ENCODE data around the gene PFKFB1. TPM values are rescaled to one million over a fixed set of nuclear protein-coding genes. Genes with fewer than 3 reads are reported as not detected.

PFKFB1 gene
- total RNA-seq, 1 experiment from 2014 or later = 0.36 TPM

- Histone ChIP-seq H3K27ac (ENCODE audit: low read length) (no peak overlapping the region), H3K27me3 (ENCODE audit: control insufficient read depth, insufficient read depth, low read length) (no peaks in the 10 kb centered on the region), H3K9me3 (ENCODE audit: control insufficient read depth, insufficient read depth, low read depth, low read length) (no peaks in the 10 kb centered on the region), H3K4me3 (ENCODE audit: low read depth in 2 of 2, low read length in 2 of 2) (no peak overlapping the region), H3K36me3 (ENCODE audit: control insufficient read depth, insufficient read depth, low read length) (no peaks in the 10 kb centered on the region), H3K4me1 (ENCODE audit: control insufficient read depth, insufficient read depth, low read length) (no peaks in the 10 kb centered on the region)
- BruUV-seq (replicated peaks) = no TSS peak
- CTCF ChIA-PET = no interaction called here
- DNase-seq (ENCODE audit: low read depth, low spot score) = no peak
- ATAC-seq = no peak
- TF ChIP-seq REST (IDR thresholded peaks at IDR 0.05; ENCODE audit: insufficient read depth in 1 of 2, low read depth in 2 of 2, low read length in 1 of 2) (no peak), TCF7L2 (IDR thresholded peaks at IDR 0.05; ENCODE audit: low read depth, low read length) (no peak), POLR2AphosphoS5 (IDR thresholded peaks at IDR 0.05; ENCODE audit: low read depth, low read length) (no peak), CTCF (IDR thresholded peaks at IDR 0.05) (no peak), SIN3A (IDR thresholded peaks at IDR 0.05; ENCODE audit: borderline replicate concordance, insufficient read depth, low read depth, low read length) (no peak)
- intact Hi-C loops (cut with micrococcal nuclease; ENCODE audit: unreplicated experiment) (no loop called here), in situ Hi-C loops (cut with HindIII; ENCODE audit: low pct_unique_long_range_greater_than_20kb, low sequenced_read_pairs) (no loop called here)
- POLR2A ChIA-PET = no interaction called here
These were observed 49.2 kb downstream of the PFKFB1 start for GRCh38 chrX:54944816-54945215.

- no peak overlapping the region for H3K4me3 ChIP-seq (ENCODE audit: low read depth in 2 of 2, low read length in 2 of 2)
- CTCF ChIA-PET = no interaction called here
- no peaks in the 10 kb centered on the region for H3K9me3 ChIP-seq (ENCODE audit: control insufficient read depth, insufficient read depth, low read depth, low read length)
- intact Hi-C loops (cut with micrococcal nuclease; ENCODE audit: unreplicated experiment) (no loop called here), in situ Hi-C loops (cut with HindIII; ENCODE audit: low pct_unique_long_range_greater_than_20kb, low sequenced_read_pairs) (no loop called here)
- no peak for DNase-seq (ENCODE audit: low read depth, low spot score)
- no peaks in the 10 kb centered on the region for H3K36me3 ChIP-seq (ENCODE audit: control insufficient read depth, insufficient read depth, low read length)
- no peak for TF ChIP-seq SIN3A (IDR thresholded peaks at IDR 0.05; ENCODE audit: borderline replicate concordance, insufficient read depth, low read depth, low read length)
- no peak for TF ChIP-seq TCF7L2 (IDR thresholded peaks at IDR 0.05; ENCODE audit: low read depth, low read length)
- no peak for TF ChIP-seq CTCF (IDR thresholded peaks at IDR 0.05)
- TF ChIP-seq POLR2AphosphoS5 (IDR thresholded peaks at IDR 0.05; ENCODE audit: low read depth, low read length) = no peak
- no peak for TF ChIP-seq REST (IDR thresholded peaks at IDR 0.05; ENCODE audit: insufficient read depth in 1 of 2, low read depth in 2 of 2, low read length in 1 of 2)
- H3K27ac ChIP-seq (ENCODE audit: low read length) = no peak overlapping the region
- no peaks in the 10 kb centered on the region for H3K27me3 ChIP-seq (ENCODE audit: control insufficient read depth, insufficient read depth, low read length)
- ATAC-seq = no peak
- BruUV-seq (replicated peaks) = no TSS peak
- no peaks in the 10 kb centered on the region for H3K4me1 ChIP-seq (ENCODE audit: control insufficient read depth, insufficient read depth, low read length)
- POLR2A ChIA-PET = no interaction called here
These were observed 56.6 kb downstream of the PFKFB1 start for GRCh38 chrX:54937416-54937815.

Data from Panc1 (cell line).